Measurements from ENCODE around the gene GABRA1. TPM values are rescaled to one million over a fixed set of nuclear protein-coding genes. Genes with fewer than 3 reads are reported as not detected.

Gene GABRA1
- total and polyA plus RNA-seq, 7 donors: 0.05 TPM; not detected in 6

DNA sequence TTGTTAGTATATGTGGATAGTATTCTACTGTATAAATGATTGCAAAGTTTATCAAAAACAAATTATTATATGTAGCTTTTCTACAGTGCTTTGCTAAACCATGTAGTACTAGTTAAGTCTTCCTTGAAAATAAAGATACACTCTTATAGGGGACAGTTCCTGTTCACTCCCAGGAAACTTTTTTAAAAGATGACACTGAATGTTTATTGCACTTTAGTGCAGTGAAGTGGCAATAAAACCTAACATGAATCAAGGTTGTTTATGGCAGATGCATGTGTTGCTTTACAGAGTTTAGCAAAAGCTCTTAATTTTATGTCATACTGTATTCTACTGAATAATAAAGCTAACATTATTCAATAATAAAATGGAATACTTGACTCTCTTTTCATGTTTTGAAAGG is 51.7 kb downstream of the GABRA1 start:
- Histone ChIP-seq H3K27ac (no peak overlapping the region), H3K4me3 (no peak overlapping the region), H3K4me1 (no peaks in the 10 kb centered on the region), H3K27me3 (ENCODE audit: insufficient read depth in 3 of 3, low read length in 2 of 3) (no peaks in the 10 kb centered on the region), H3K9me3 (no peaks in the 10 kb centered on the region), H3K36me3 (ENCODE audit: insufficient read depth in 1 of 2, low read depth in 1 of 2) (no peaks in the 10 kb centered on the region)
- DNase-seq (no peak), ATAC-seq (no peak)
- TF ChIP-seq, protein P1, sequence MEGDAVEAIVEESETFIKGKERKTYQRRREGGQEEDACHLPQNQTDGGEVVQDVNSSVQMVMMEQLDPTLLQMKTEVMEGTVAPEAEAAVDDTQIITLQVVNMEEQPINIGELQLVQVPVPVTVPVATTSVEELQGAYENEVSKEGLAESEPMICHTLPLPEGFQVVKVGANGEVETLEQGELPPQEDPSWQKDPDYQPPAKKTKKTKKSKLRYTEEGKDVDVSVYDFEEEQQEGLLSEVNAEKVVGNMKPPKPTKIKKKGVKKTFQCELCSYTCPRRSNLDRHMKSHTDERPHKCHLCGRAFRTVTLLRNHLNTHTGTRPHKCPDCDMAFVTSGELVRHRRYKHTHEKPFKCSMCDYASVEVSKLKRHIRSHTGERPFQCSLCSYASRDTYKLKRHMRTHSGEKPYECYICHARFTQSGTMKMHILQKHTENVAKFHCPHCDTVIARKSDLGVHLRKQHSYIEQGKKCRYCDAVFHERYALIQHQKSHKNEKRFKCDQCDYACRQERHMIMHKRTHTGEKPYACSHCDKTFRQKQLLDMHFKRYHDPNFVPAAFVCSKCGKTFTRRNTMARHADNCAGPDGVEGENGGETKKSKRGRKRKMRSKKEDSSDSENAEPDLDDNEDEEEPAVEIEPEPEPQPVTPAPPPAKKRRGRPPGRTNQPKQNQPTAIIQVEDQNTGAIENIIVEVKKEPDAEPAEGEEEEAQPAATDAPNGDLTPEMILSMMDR (IDR thresholded peaks at IDR 0.05): no peak
- intact Hi-C loops (cut with DNase I): no loop called here

DNA sequence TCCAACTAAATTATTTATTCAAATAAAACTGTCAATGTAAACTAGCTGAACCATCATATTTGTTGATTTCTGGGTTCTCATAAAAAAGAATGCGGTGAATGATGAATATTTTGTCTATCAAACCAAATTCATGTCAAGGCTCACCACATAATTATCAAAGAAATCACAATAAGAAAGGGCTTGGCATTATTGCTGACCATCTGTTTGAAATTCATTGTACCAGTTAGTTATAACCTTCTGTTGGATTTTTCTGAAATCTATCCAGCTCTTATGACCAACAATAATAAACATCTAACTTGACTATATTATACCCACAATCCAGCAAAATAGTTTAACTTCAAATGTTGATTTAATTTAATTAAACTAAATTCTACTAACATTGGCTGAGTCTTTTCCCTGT is 53.1 kb downstream of the GABRA1 start:
- Histone ChIP-seq H3K4me1 (no peaks in the 10 kb centered on the region), H3K4me3 (no peak overlapping the region), H3K27me3 (ENCODE audit: insufficient read depth in 3 of 3, low read length in 2 of 3) (no peaks in the 10 kb centered on the region), H3K36me3 (ENCODE audit: insufficient read depth in 1 of 2, low read depth in 1 of 2) (no peaks in the 10 kb centered on the region), H3K9me3 (no peaks in the 10 kb centered on the region), H3K27ac (no peak overlapping the region)
- 89 to 98% (median 91%) methylated on average over 1 of the region's 1 CpG for WGBS, 3 donors
- intact Hi-C loops (cut with DNase I): no loop called here
- DNase-seq (no peak), ATAC-seq (no peak)
- TF ChIP-seq, protein P1 (IDR thresholded peaks at IDR 0.05): no peak

DNA sequence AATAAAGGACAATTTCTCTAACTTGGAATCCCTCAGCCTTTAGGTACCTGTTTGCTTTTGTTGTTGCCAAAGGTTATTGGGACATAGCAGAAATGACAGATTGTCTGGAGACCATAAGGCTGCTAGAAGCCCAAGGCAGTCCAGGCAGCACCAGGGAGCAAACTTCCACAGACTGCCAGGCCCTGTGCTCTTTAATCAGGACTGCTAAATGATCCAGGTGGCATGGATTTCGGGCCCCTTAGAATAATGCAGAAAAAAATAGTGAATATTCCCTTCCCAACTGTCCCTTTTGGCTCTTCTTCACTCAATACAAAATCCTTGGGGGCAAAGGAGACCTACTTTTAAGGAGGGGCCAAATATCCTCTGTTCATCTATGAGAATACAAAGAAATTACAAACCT is 73.9 kb downstream of the GABRA1 start:
- Histone ChIP-seq H3K9me3 (no peaks in the 10 kb centered on the region), H3K27me3 (ENCODE audit: insufficient read depth in 3 of 3, low read length in 2 of 3) (no peaks in the 10 kb centered on the region), H3K36me3 (ENCODE audit: insufficient read depth in 1 of 2, low read depth in 1 of 2) (no peaks in the 10 kb centered on the region), H3K27ac (no peak overlapping the region), H3K4me3 (no peak overlapping the region), H3K4me1 (no peaks in the 10 kb centered on the region)
- intact Hi-C loops (cut with DNase I): no loop called here
- no peak for DNase-seq
- 33 to 67% (median 53%) methylated on average over 1 of the region's 1 CpG for WGBS, 3 donors
- TF ChIP-seq, protein P1 (IDR thresholded peaks at IDR 0.05): no peak
- no peak for ATAC-seq

DNA sequence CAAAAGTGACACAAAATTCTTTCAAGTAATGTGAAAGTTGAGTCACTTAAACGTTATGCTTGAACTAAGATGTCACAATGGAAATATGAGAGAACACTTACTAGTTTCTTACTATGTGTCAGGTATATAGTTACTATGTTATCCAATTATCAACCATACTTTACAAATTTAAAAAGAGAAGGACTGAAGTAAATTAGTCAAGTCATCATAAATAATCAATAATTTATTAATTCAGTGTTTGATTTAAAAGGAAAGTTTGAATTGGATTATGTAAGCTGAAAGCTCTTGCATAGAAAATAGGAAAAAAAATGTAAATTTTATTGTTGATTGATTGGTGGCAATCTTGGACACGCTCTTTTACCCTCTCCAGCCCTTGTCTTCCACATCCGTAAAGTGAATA is 76.3 kb downstream of the GABRA1 start:
- Histone ChIP-seq H3K4me1 (no peaks in the 10 kb centered on the region), H3K27ac (no peak overlapping the region), H3K27me3 (ENCODE audit: insufficient read depth in 3 of 3, low read length in 2 of 3) (no peaks in the 10 kb centered on the region), H3K4me3 (no peak overlapping the region), H3K9me3 (no peaks in the 10 kb centered on the region), H3K36me3 (ENCODE audit: insufficient read depth in 1 of 2, low read depth in 1 of 2) (no peaks in the 10 kb centered on the region)
- ATAC-seq (no peak), DNase-seq (no peak)
- TF ChIP-seq, protein P1 (IDR thresholded peaks at IDR 0.05): no peak
- WGBS, 3 donors: 44 to 58% (median 47%) methylated on average over 3 of the region's 3 CpGs
- intact Hi-C loops (cut with DNase I): no loop called here

DNA sequence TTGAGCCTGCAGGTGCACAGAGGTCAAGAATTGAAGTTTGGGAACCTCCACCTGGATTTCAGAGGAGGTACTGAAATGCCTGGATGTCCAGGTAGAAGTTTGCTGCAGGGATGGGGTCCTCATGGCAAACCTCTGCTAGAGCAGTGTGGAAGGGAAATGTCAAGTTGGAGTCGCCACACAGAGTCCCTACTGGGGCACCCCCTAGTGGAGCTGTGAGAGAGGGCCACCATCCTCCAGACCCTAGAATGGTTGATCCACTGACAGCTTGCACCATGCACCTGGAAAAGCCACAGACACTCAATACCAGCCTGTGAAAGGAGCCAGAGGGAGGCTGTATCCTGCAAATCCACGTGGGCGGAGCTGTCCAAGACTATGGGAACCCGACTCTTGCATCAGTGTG is 78.0 kb downstream of the GABRA1 start:
- no peak for ATAC-seq
- no peaks in the 10 kb centered on the region for H3K36me3 ChIP-seq (ENCODE audit: insufficient read depth in 1 of 2, low read depth in 1 of 2)
- 76 to 84% (median 77%) methylated on average over 4 of the region's 4 CpGs for WGBS, 3 donors

More for the DNA sequence above, 78.0 kb downstream of the GABRA1 start:
- TF ChIP-seq, protein P1 (IDR thresholded peaks at IDR 0.05): no peak
- H3K27ac ChIP-seq: no peak overlapping the region
- no peaks in the 10 kb centered on the region for H3K27me3 ChIP-seq (ENCODE audit: insufficient read depth in 3 of 3, low read length in 2 of 3)
- H3K9me3 ChIP-seq: no peaks in the 10 kb centered on the region
- DNase-seq: no peak
- H3K4me3 ChIP-seq: no peak overlapping the region
- no peaks in the 10 kb centered on the region for H3K4me1 ChIP-seq
- intact Hi-C loops (cut with DNase I): no loop called here

Data from psoas muscle (tissue), 8 donors.